Activated CD8-positive, alpha-beta memory T cell treated with anti-CD3 and anti-CD28 coated beads for 48 hours (primary cell): ENCODE measurements around the gene MAPK12.

Experiments
- DNase-seq, 3 experiments: peaks; one replicate each; pipeline ENCODE4 v3.0.0-alpha.2; 2020; ENCODE audit warnings: low read depth in 2 of 3, low spot score in 2 of 3

Gene MAPK12

DNA sequence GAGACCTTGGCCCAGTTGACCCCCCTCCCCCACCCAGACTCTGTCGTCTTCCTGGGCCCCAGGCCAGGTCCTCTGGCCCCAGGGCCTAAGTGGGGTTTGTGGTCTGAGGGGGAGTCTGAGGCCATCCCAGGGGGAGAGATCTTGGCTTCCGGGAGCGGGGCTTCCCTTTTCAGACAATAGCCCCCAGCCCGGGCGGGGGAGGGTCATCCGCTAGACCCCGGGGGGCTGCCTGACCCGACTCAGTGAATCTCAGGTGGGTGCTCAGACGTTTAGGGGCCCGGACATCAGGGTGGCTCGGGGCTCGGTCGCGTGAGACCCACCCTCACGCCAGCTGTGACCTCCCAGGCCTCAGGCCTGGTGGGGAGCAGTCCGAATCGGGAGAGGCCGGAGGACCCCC lies 8.1 kb upstream of the MAPK12 start:
- no peak for DNase-seq

- no peak for DNase-seq
These were observed 7.2 kb upstream of the MAPK12 start for GRCh38 chr22:50268655-50269113.

DNA sequence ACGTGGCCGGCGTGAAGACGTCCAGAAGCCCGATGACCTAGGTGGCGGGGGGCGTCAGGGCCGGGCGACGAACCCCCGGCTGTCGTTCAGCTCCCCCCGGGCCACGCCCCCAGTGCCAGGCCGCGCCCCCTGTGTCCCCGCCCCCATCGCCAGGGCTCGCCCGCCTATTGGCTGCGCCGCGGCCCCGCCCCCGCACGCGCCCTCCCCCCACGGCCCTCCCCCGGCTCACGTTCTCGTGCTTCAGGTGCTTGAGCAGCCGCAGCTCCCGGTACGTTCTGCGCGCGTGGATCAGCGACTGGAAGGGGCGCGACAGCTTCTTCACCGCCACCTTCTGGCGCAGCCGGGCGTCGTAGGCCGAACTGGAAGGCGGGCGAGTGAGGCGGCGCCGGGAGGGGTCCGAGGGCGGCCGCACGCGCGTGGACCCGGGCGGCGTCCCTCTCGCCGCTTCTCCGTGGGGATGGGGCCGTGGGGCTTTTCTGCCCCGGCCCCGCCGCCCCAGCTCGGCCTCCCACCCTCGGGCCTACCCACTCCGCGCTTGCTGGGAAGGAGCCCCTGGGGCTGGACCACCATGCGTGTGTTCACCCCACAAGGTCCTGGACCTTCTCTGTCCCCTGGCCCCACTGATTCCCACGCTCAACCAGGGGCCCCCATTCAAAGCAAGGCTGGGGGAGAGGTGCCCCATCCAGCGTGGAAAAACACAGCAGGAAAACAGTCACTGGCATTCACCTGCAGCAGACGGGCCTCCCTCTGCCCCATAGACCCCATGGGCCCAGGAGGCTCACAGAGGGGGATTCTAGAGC lies 6.3 kb upstream of the MAPK12 start:
- no peak for DNase-seq

- no peak for DNase-seq
These were observed 5.5 kb upstream of the MAPK12 start for GRCh38 chr22:50266994-50267393.

- DNase-seq, result no peak
These were observed 3.6 kb upstream of the MAPK12 start for GRCh38 chr22:50264946-50265669.

DNA sequence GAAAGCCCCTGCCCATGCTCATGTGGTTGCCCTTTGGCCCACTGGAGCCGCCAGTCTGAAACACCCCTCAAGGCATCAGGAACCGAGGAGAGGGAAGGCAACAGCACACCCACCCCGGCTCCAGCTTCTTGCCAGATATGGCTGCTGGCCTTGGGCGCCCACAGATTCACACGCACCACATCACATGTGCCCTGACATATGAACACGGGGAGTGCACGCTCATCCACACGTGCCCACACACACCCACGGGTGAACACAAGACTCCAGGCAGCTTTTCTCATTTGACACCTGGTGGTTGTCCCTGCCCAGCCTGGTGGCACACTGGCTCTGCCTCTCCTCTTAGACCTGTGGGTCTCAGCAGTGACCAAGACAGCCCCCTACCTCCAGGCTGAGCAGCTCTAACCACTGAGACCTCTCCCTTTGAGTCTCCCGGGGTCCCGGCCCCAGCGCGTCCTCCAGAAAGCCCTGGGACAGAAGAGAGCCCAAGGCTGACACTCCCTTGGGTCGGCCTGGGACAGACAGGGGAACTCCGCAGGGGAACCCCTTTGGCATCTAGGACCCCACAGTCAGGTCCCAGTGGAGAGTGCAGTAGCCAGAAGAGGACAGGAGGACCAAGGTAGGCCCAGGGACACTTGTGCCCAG lies 2.7 kb upstream of the MAPK12 start:
- no peak for DNase-seq

DNA sequence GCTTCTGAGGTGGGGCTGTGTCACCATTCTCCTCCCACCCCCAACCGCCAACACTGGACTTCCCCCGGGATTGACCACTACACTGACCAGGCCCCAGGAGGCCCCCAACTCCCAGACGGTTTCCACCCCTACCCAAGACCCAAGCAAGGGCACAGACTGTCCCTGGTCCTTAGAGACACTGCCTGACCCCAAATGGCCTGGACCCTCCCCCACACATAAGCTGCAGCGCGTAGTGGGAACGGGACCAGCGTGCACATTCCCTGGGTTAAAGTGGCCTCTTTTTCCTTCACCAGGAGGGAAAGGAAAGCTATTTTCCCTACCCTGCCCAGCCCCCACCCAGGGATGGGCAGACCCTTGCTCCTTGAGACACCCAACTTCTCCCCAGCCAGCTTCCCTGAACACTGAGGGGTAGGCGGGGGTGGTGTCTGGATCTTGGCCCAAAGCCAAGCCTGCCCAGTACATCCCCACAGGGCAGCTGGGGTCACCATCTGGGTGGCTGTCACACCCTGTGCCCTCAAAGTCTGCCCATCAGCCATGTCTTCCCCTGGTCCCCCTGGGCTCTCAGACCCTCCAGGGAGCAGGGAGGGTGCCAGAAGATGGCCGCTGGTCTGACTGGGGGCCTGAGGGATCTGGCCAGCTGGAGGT lies 1.6 kb upstream of the MAPK12 start:
- DNase-seq, result no peak

- DNase-seq, result no peak
These were observed 1.0 kb upstream of the MAPK12 start for GRCh38 chr22:50262460-50262911.

DNA sequence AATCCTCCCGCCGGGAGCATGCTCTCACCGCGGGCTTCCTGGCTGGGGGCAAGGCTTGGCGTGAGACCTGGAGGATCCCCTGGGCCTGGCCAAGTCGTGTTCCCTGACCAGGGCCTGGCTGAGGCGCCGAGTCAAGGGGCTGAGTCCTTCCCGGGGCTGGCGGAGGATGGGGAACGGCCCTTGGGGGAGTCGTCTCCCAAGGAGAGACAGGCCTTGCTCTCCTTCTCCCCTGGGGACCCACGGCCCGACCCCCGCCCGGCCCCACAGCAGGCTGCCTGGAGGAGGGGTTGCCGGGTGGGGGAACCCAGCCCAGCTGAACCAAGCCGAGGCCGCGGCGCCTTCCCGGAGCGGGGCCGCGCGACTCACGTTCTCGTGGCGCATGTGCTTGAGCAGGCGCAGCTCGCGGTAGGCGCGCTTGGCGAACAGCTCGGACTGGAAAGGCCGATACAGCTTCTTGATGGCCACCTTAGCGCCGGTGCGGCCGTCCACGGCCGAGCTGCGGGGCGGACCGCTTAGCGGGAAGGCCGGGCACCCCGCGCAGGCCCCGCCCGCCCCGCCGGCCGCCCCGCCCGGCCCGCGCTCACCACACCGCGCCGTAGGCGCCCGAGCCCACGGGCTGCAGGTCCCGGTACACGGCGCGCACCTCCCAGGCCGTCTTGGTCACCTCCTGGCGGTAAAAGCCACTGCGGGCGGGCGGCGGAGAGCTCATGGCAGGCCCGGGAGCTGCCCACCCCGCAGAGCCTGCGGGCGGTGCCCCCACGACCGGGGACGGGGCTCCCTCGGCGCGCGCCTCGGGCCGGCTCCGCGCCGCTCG lies 475 bp downstream of the MAPK12 start:
- no peak for DNase-seq

DNA sequence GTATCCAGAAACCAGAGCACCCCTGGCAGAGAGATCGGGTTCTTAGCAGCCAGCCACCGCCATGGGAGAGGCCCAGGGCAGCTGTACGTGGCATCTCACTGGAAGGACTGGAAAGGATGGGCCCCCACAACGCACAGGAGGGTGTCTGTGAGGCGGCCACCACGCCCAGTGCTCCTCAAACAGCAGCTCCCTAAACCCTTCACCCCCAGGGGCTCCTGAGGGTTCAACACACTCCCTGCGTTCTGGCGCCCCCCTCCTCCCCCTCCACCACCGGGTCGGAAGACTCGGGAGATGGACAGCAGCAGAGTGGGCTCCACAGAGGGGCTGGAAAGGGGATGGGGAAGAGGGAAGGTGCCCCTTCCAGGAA lies 1.1 kb downstream of the MAPK12 start:
- DNase-seq, result no peak

DNA sequence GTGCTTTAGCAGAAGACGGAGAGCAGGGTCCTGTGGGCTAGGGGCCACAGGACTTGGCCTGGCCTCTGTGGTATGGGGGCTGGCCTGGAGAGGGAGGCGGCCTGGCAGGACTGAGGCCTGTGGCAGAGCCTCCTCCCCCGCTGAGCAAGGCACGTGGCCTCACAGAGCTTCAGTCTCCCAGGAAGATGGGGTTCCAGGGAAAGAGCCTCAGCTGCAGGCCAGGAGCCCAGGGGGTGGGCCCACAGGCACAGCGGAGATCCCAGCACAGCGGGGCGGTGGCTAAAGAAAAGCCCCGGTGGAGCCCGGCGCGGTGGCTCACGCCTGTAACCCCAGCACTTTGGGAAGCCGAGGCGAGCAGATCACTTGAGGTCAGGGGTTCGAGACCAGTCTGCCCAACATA lies 2.2 kb downstream of the MAPK12 start:
- DNase-seq, result no peak

DNA sequence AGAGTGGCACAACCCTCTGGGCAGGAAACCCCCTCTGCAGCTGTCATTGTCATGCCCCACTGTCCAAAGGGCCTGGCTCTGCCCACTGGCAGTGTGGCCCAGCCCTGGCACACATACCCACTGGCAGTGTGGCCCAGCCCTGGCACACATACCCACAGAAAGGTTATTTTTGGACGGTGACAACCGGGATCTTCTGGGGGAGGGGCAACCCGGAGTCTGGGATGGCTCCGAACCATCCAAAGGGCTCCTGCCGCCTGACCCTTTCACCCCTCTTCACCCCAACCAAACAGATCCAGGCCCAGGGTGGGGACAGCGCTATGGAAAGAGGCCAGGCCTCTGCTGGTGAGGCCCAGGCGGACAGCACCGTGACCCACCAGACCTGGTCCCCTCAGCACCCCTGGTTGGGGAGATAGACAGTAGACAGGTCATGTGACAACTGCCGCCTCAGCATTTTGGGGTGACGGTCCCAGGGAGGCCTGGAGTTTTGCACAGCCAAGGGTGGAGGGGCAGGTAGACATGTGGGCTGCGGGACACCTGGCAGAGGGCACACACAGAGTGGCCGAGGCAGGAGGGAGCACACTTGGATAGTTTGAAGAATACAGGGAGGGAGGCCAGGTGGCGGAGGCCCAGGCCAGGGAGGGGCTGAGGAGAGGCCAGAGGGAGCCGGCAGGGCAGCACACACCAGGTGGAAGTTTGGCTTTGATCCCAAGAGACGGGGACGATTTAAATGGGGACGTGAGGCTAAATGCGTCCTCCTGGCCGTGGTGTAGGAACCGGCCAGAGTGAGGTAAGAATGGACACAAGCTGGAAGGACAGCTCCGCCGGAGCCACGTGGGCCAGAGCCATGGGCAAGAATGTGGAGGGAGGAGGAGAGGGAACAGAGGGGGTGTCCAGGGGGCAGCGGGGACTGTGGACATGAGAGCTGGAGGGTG lies 2.9 kb downstream of the MAPK12 start:
- no peak for DNase-seq

DNA sequence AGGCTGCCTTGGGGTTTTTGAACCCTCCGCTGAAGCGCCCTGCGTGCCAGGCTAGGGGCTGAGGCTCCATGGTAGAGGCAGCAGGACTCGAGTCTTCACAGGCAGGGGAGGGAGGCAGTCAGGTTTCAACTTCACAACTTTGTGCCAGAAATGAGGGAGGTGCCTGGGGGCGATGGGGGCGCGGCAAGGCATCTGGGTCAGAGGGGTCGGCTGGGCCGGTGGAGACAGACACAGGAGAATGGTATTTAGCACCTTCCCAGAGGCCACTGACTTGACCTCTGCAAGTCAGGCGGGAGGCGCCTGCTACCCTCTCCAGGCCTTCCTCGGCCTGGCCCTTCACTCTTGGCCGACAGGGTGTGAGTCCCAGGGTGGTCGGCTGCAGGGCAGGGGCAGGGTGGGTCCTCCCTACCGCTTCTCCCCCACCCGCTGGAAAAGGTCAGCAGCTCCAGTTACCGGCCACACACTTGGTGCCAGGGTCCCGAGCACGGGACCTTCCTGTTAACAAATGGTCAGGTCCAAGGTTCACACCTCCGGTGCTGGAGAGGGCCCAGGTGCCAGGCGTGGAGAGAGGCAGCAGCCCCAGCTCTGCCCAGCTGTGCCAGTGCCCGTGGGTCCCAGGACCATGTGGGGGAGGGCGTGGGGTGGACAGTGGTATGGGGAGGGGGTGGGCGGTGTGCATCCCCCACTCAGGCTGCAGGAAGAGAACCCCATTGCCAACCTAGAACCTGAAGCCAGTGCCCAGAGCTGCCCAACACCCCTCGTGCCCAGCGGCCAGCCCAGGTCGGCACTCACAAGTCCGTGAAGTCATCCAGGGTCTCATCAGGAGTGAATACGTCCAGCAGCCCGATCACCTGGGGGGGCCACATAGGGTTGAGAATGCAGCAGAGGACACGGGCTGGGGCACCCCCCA lies 3.8 kb downstream of the MAPK12 start:
- DNase-seq, result no peak

GRCh38 chr22:50257041-50257440 lies 4.4 kb downstream of the MAPK12 start:
- DNase-seq, result no peak

DNA sequence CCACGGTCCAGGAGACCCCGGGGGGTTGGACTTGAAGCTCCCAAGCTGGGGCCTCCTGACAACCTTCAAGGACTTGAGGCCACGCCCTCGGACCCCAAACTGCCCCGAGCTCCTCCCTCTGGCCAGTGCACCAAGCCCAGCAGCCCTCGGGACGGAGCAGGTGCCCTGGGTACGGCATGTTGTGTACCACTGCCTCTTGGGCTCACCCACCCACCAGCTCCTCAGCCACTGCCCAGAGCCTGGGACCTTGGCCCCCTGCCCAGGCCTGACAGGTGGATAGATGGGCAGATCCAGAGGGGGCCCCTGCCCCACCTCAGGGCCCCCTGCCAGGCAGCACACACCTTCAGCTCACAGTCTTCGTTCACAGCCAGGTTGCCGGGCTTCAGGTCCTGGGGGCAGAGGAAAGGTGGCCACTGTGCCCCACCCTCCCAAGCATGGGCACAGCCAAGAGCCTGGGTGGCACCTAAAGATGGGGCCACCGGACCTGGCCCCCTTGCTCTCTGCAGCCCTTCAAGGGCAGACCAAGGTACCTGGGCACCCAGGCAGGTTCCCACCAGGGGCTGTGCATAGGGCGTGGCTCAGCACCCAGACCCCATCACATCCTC lies 5.1 kb downstream of the MAPK12 start:
- no peak for DNase-seq

GRCh38 chr22:50255607-50256006 lies 5.9 kb downstream of the MAPK12 start:
- no peak for DNase-seq

- DNase-seq, result no peak
These were observed 6.4 kb downstream of the MAPK12 start for GRCh38 chr22:50255099-50255498.

- DNase-seq, result no peak
These were observed 7.5 kb downstream of the MAPK12 start for GRCh38 chr22:50253941-50254340.
